Left lobe of liver (tissue), 2 donors: ENCODE results near the gene RYR1. TPM values are rescaled to one million over a fixed set of nuclear protein-coding genes. Genes with fewer than 3 reads are reported as not detected.
"Not testable (repeated sequence)": the region's sequence is repeated elsewhere in the genome, so short reads cannot be mapped to it uniquely, and the experiment has no call there.

ENCODE experiments used
- ATAC-seq: fragments of 200-7000 bp; cut with Tn5 transposase; one replicate; pipeline ENCODE4 v1.9.1; 2020; ENCODE audit warnings: mild to moderate bottlenecking, moderate library complexity
- DNase-seq: peaks from one replicate; pipeline ENCODE4 v3.0.0-alpha.2; 2020; ENCODE audit warnings: low spot score
- total RNA-seq: library from RNA; stranded (reverse); gene quantifications from one replicate; pipeline ENCODE4 v1.2.1, GENCODE V29; 2021
- donor health status: DM: no; HTN: no; CAD: no; lungs with moderate emphysema.
- donor health status: DM: no; HTN: yes; CAD: no.

Gene RYR1
- total RNA-seq, 1 donor from 2014 or later, result 0.68 TPM

DNA sequence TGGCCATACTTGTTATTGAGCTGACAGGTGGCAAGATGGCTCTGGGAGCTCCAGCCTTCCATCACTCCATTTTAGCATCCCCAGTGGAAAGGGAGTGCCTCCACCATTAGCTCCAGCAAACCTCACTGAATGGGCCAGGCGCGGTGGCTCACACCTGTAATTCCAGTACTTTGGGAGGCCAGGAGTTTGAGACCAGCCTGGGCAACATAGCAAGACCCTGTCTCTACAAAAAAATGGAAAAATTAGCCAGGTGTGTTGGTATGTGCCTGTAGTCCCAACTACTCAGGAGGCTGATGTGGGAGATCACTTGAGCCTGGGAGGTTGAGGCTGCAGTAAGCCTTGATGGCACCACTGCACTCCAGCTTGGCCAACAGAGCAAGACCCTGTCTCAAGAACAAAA is 98.0 kb downstream of the RYR1 start:
- DNase-seq, result no peak
- no peak for ATAC-seq

- DNase-seq (no peak), ATAC-seq (no peak)
These were observed 99.4 kb downstream of the RYR1 start for GRCh38 chr19:38532939-38533338.

DNA sequence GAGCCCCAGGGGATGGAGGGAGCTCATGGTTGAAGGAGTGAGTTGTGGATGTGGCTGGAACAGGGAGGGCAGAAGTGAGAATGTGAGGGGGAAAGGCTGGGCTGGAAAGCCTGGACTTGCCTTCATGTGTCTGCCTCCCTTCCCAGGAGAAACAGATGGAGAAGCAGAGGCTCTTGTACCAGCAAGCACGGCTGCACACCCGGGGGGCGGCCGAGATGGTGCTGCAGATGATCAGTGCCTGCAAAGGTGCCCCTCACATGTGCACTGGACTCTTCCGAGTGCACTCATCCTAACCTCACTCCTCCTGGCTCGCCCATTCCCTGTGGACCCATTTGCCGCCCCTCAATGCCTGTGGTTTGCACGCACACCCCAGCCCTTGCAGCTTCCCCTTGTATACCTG is 101.1 kb downstream of the RYR1 start:
- ATAC-seq, result no peak
- no peak for DNase-seq

GRCh38 chr19:38535212-38535611 is 101.7 kb downstream of the RYR1 start:
- ATAC-seq, result no peak

DNA sequence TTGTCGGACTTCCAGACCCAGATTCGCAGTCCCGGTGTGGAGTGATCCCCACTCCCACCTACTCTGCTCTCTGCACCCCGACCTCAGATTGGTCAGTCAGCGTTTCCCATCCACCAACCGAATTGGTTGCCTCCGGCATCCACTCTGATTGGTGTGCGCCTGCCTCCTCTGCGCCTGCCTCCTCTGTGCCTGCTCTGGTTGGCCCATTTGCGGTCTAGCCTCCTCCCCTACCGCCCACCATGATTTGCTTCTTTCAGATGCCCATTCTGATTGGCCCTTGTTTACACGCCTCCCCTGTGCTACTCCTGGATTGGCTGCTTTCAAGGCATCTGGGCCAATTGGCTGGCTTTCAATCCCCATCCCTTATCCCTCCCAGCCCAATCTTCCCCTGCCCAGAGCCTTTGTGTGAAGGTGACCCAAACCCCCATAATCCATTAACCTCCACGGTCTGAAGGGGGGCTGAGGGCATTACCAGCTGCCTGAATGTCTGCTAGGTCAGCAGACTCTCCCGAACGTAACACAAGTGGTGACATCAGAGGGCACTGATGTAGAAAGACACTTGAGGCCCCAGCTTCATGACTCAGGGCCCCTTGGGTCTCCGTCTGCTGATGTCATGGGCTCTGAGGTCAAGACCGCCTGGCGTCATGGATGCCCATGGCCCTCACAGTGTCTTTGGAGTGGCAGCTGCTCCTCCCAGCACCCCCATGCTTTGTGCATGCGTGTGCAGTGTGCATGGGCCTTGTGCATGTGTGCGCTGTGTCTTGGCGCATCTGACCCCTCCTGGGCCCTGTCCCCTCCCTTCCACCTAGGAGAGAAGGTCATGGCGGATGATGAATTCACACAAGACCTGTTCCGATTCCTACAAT is 103.8 kb downstream of the RYR1 start:
- no peak for ATAC-seq

More at GRCh38 chr19:38535212-38535611, 101.7 kb downstream of the RYR1 start:
- DNase-seq, result no peak

GRCh38 chr19:38538386-38538785 is 104.9 kb downstream of the RYR1 start:
- ATAC-seq (no peak), DNase-seq (no peak)

More for the DNA sequence above, 103.8 kb downstream of the RYR1 start:
- DNase-seq, result no peak

DNA sequence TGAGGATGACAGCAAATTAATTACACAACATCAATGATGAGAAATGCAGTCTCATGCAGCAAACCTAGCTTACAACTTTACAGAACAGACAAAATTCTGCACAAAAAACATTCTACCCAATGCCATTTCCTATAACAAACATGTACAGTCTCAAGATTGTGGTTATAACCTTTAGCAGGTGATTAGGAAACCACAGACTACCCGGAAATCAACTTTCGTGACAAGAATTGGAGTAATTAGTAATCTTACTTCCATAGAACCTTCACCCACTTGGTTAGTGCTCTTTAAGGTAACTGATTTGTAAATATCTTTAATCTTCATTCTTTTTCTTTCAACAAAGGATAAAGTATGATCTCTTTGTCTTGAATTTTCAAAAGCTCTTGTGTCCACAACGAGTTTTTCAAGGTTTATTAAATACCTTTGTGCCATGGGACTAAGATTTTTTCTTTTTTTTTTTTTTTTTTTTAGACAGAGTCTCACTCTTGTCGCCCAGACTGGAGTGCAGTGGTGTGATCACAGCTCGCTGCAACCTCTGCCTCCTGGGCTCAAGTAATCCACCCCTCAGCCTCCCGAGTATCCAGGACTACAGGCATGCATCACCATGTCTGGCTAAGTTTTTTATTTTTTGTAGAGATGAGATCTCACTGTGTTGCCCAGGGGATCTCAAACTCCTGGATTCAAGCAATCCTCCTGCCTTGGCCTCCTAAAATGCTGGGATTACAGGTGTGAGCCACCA is 105.5 kb downstream of the RYR1 start:
- no peak for DNase-seq
- no peak for ATAC-seq

DNA sequence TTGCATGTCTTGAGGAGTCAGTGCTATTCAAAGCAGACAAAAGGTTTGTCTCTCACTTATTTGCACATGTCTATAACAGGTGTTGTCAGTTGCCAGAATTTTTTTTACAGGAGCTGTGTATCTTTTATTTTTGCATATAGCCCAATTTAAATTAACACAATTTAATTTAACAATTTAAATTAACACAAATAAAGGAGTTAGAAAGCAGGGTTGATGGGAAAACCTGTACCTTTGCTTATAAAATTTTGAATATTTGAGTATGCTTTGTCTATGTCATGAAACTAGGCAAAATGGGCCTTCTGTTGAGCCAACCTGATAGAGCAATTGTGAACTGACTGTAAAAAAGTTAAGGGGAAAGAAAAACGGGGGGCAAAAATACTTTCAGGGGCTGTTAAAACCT is 106.3 kb downstream of the RYR1 start:
- DNase-seq, result no peak
- ATAC-seq, result no peak

GRCh38 chr19:38542040-38542439 is 108.5 kb downstream of the RYR1 start:
- DNase-seq, result no peak

DNA sequence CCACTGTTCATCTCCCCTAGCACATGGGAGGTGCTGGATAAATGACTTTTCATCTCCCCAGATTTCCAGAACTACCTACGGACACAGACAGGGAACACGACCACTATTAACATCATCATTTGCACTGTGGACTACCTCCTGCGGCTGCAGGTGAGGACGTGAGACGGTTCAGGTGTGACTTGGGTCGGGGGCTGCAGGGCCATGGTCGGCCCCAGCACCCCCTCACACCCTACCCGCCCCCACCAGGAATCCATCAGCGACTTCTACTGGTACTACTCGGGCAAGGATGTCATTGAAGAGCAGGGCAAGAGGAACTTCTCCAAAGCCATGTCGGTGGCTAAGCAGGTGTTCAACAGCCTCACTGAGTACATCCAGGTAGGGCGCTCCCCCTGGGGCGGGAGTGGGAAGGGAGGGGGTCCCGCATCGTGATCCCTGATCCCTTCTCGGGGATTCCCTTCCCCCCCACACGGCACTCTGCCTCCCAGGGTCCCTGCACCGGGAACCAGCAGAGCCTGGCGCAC is 109.9 kb downstream of the RYR1 start:
- DNase-seq (no peak), ATAC-seq (no peak)

More at GRCh38 chr19:38542040-38542439, 108.5 kb downstream of the RYR1 start:
- ATAC-seq, result no peak

- DNase-seq (peak; percentile 50), ATAC-seq (peak; percentile 95)
These were observed 110.5 kb downstream of the RYR1 start for GRCh38 chr19:38543807-38544568.

GRCh38 chr19:38544569-38545315 is 111.3 kb downstream of the RYR1 start:
- ATAC-seq (no peak), DNase-seq (no peak)

GRCh38 chr19:38545596-38545995 is 112.1 kb downstream of the RYR1 start:
- no peak for DNase-seq
- ATAC-seq, result no peak

DNA sequence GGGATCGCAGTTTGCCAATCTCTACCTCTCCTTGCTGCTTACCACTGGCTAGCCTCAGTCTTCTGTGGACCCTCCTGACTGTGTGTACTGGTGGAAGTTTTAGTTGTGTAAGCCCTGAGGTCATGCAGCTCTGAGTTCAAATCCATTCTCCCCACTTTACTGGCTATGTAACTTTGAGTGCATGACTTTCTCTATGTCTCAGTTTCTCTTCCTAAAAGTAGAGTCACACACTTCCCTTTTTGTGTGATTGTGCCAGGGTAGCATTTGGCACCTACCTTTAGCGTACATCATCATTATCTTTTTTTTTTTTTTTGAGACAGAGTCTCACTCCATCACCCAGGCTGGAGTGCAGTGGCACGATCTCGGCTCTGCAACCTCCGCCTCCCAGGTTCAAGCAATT is 113.9 kb downstream of the RYR1 start:
- ATAC-seq (no peak), DNase-seq (no peak)

GRCh38 chr19:38549061-38549460 is 115.6 kb downstream of the RYR1 start:
- no peak for ATAC-seq
- DNase-seq, result no peak

- no peak for DNase-seq
- ATAC-seq, result no peak
These were observed 116.5 kb downstream of the RYR1 start for GRCh38 chr19:38549942-38550341.

GRCh38 chr19:38550376-38550775 is 116.9 kb downstream of the RYR1 start:
- DNase-seq, result no peak

DNA sequence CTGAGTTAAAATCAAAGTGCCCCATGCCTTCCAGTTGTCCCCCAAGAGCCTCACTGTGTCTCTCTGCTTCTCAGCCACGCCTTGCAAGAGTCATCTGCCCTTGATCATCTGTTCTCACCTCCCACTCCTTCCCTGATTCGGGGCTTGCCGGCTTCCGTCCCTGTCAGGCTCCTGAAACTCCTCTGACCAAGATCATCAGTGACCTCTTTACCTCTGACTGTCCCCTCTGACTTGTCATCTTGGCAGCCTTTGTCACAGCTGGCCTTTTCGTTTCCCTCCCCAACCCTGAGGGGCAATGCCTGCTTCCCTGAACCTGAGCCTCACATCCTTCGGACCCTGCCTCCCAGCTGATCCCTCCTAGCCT is 117.9 kb downstream of the RYR1 start:
- ATAC-seq (no peak), DNase-seq (no peak)

More at GRCh38 chr19:38550376-38550775, 116.9 kb downstream of the RYR1 start:
- no peak for ATAC-seq

GRCh38 chr19:38553239-38553638 is 119.7 kb downstream of the RYR1 start:
- not testable (repeated sequence) for ATAC-seq, DNase-seq

GRCh38 chr19:38554676-38555141 is 121.2 kb downstream of the RYR1 start:
- ATAC-seq, result no peak
- DNase-seq, result no peak
